NOMO-1 treated with dmso at 0.1 percent for 144 hours (cell line): ENCODE results near the gene DAB2IP.

Experiments
- DNase-seq: peaks from one replicate; lab custom pipeline; 2025; ENCODE audit not compliant: unreplicated experiment; lab: John Stamatoyannopoulos, UW

DAB2IP gene

GRCh38 chr9:121700165-121700831 is 48.9 kb downstream of the DAB2IP start:
- DNase-seq: no peak

- DNase-seq: no peak
These were observed 49.5 kb downstream of the DAB2IP start for GRCh38 chr9:121700832-121701419.

GRCh38 chr9:121701736-121702261 is 50.4 kb downstream of the DAB2IP start:
- DNase-seq: no peak

- DNase-seq: no peak
These were observed 51.7 kb downstream of the DAB2IP start for GRCh38 chr9:121703014-121703734.

GRCh38 chr9:121704281-121704680 is 52.8 kb downstream of the DAB2IP start:
- DNase-seq: no peak

GRCh38 chr9:121706149-121706750 is 54.8 kb downstream of the DAB2IP start:
- DNase-seq: no peak

GRCh38 chr9:121707477-121708424 is 56.3 kb downstream of the DAB2IP start:
- DNase-seq: no peak

GRCh38 chr9:121708768-121709488 is 57.5 kb downstream of the DAB2IP start:
- no peak for DNase-seq

GRCh38 chr9:121709798-121710197 is 58.4 kb downstream of the DAB2IP start:
- no peak for DNase-seq

GRCh38 chr9:121711281-121711680 is 59.8 kb downstream of the DAB2IP start:
- DNase-seq: no peak

- DNase-seq: no peak
These were observed 60.4 kb downstream of the DAB2IP start for GRCh38 chr9:121711797-121712196.

GRCh38 chr9:121713400-121714070 is 62.1 kb downstream of the DAB2IP start:
- DNase-seq: no peak

- peak; percentile 66 for DNase-seq
These were observed 62.8 kb downstream of the DAB2IP start for GRCh38 chr9:121714075-121714705.

GRCh38 chr9:121714873-121715272 is 63.4 kb downstream of the DAB2IP start:
- no peak for DNase-seq

- DNase-seq: no peak
These were observed 65.9 kb downstream of the DAB2IP start for GRCh38 chr9:121717141-121717991.

GRCh38 chr9:121718084-121718483 is 66.7 kb downstream of the DAB2IP start:
- no peak for DNase-seq

GRCh38 chr9:121718501-121718900 is 67.1 kb downstream of the DAB2IP start:
- DNase-seq: no peak
